GM12865 (cell line): ENCODE measurements around the gene MED12L.

Experiments used
- DNase-seq: peaks from one replicate; pipeline ENCODE4 v3.0.0; 2010; ENCODE audit warnings: low read depth
- H3K4me3 ChIP-seq: 2 replicates; pipeline ENCODE4 v1.5.1; 2011; ENCODE audit warnings: mild to moderate bottlenecking, low read depth, low read length, control low read depth
- CTCF ChIP-seq: IDR thresholded peaks from 2 replicates; pipeline ENCODE4 v1.5.1; 2011; ENCODE audit warnings: low read length, control low read depth, low read depth, inconsistent platforms; ENCODE audit not compliant: insufficient read depth; ENCODE audit errors: missing control alignments

Gene MED12L

DNA sequence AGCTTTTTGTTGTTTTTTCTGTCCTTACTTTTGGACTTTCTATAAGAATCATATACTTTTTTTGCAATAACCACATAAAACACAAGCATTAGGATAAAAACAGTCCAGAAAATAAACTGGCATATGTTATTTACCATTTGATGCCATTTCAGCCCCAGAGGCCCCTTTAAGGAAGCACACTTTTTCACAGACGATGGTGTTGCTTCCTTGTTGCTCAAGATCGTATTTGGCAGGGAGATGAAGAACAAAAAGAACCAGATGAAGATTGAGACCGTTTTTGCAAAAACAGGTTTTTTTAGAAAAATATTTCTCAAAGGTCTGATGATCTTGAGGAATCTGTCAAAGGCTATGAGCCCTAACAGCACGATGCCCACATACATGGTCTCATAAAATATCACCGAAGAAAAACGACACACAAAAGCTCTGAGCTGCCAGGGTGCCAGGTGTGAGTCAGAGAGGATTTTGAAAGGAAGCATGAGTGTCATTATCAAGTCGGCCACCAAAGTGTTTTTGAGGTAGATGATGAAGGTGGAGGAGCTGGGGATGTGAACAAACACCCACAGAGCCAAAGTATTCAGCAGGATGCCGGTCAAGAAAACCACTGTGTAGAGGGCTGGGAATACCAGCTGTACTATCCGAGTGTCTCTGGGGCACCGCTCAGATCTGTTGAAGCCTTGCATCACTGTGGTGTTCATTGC lies 243.0 kb downstream of the MED12L start:
- no peak overlapping the region for H3K4me3 ChIP-seq
- DNase-seq: no peak
- no peak for TF ChIP-seq CTCF

GRCh38 chr3:151329363-151329762 lies 243.9 kb downstream of the MED12L start, which contains the start of gene P2RY13:
Gene P2RY13 (minus strand): TSS chr3:151329549. CDS start chr3:151329528, 21 bp downstream.
- TF ChIP-seq CTCF: no peak
- DNase-seq: no peak
- no peak within 1 kb of the TSS for H3K4me3 ChIP-seq

DNA sequence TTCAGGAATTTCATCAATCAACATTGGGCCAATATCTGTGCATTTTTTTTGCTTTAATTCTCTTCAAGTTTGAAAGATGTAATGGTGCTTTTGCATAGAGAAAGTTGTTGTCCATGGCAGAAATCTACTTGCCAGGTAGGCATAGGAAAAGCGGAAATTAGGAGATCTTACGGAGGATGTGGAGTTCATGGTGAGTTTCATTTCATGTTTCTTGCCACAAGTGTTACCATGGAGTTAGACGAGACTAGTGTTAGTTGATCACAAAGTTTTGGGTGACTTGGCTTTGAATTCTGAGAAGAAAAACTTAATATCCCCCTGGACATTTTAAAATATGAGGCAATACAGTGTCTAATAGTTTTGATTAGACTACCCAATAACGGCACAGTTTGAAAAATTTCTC lies 244.9 kb downstream of the MED12L start:
- no peak for TF ChIP-seq CTCF

GRCh38 chr3:151330899-151331298 lies 245.4 kb downstream of the MED12L start:
- no peak for DNase-seq
- H3K4me3 ChIP-seq: no peak overlapping the region
- TF ChIP-seq CTCF: no peak

More for the DNA sequence above, 244.9 kb downstream of the MED12L start:
- H3K4me3 ChIP-seq: no peak overlapping the region
- DNase-seq: no peak

DNA sequence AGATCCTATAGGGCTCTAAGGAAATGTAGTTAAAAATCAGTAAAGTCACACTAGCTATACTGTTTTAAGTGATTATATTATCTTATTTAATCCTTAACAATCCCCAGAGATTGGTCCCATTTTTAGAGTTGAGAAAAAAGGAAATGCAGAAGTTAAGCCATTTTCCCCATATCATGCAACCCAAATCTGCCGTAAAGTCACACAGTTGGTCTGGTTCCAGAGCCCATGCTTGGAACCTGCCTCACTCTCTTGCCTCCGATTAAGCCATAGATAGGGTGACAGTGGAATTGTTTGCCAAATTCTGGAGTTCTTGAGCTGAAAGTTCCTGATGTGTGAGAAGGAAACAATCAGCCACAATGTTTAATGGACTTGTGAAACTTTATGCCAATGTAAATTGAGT lies 246.2 kb downstream of the MED12L start:
- no peak for TF ChIP-seq CTCF
- no peak overlapping the region for H3K4me3 ChIP-seq
- DNase-seq: no peak

DNA sequence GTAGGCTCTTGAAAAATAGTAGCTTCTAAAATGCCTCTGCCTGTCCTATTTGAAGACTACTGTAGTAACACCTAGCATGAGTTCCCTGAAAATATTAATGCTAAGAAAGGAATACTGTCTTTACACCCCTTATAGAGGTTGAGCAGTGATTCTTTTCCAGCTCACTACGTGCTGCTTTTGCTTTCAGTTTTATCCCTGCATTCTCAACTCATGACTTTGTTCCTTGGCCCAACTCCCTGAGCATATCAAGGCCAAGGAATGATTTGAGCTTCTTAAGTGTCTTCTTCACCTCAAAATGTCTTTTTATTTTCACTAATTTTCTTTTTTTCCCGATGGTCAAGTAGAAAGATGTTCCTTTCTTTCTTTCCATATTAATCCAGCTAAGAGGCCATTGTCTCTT lies 260.4 kb downstream of the MED12L start:
- no peak for TF ChIP-seq CTCF
- no peak overlapping the region for H3K4me3 ChIP-seq
- DNase-seq: no peak

- no peak overlapping the region for H3K4me3 ChIP-seq
- no peak for TF ChIP-seq CTCF
- no peak for DNase-seq
These were observed 260.8 kb downstream of the MED12L start for GRCh38 chr3:151346292-151346691.
